ENCODE data around the gene KIF6.

KIF6 gene

DNA sequence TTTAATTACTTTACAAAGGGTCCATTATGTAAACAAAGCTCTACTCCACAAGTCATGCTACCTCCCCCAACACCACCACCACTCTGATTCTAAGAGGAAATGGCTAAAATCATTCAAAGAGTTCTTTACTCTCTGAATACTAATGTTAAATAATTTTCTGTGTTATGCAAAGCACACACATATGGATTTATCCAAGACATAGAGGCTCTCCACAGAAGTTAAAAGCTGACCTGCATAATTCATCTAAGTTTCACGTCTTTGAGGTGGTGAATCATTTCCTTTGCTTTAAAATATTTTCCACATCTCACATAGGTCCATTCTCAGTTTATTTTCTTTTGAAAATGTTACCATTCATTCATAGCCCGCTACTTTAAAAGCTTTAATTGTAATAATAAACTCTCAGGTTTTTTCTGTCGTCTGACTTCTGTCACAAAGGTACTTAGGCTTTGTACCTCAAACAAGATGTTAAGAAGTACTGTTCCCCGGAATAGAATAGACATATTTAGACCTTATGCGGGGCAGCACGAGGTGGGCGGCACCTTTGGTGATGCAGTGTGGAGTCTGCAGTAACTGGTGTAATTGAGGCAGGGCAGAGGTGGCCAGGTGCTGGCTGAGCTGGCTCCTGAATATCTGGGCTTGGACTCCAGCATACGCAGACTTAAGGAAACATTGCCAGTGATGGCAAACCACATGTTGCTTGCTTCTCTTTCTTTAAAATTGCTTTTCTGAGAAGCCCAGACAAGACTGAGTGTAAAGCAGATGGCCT lies 55.8 kb downstream of the KIF6 start:
- Histone ChIP-seq H3K4me3 (no peak overlapping the region), H3K27ac (no peak overlapping the region)

DNA sequence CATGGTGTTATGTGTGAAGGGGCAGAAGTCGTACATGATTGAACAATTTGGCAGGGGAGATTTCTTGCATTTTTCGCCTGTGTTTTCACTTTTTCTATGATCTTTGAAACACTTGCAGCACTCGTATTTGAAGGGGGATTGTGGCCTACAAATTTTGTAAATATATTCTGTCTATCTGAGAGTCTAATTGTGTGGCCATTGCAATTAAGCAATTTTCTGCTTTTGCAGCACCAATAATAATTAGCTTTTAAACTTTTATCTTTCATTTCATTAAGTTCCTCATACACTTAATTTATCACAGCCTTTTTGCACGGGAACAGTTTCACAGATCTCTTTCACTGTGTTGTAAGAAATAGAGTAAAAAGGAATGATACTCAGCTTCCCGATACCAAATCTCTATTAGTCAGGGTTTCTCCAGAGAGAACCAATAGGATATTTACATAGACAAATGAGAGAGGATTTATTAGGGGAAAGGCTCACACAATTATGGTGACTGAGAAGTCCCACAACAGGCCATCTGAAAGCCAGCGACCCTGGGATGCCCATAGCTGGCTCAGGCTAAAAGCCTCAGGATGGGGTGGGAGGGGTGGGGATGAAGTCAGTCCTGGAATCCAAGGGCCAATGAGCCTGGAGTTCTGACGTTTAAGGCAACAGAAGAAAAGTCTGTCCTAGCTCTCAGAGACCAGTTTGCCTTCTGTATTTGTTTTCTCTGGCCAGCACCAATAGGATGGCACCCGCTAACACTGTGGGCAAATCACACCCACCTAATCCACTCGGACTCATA lies 58.3 kb downstream of the KIF6 start:
- Histone ChIP-seq H3K27ac (no peak overlapping the region), H3K4me3 (no peak overlapping the region)

DNA sequence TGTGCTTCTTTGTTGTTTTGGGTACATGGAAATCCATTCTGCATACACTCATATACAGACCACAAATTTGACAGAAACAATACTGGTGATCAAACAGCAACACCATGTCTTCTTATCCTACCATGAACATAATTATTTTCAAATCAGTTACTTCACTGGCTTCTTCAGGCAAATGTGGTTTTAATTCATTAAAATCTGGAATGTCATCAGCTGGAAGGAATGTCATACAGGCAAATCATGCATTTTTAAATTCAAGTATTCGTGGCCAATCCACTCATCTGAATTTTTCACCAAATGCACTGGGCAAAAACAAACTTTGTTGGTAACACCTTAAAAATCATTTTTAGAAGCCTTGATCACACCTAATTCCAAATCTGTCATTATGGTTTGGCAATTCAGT lies 59.3 kb downstream of the KIF6 start:
- H3K27ac ChIP-seq: no peak overlapping the region
- H3K4me3 ChIP-seq: no peak overlapping the region

DNA sequence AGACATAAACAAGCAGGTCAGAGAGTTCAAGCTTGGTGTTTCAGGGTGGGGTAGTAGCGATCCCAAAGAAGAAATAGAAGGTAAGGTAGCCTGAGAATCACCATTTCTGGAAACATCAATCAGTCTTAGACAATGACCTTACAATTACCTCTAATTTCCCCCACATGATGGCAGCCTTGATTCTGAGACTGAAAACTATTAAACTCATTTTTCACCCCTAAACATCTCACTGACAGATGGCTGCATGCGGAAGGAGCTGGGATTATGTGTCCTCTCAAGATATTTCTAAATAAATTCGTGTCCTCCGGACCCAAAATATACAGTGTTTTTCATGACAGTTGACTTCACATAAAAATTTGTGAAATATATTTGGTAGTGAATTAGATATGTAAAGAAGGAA lies 61.0 kb downstream of the KIF6 start:
- H3K27ac ChIP-seq: no peak overlapping the region
- H3K4me3 ChIP-seq: no peak overlapping the region

DNA sequence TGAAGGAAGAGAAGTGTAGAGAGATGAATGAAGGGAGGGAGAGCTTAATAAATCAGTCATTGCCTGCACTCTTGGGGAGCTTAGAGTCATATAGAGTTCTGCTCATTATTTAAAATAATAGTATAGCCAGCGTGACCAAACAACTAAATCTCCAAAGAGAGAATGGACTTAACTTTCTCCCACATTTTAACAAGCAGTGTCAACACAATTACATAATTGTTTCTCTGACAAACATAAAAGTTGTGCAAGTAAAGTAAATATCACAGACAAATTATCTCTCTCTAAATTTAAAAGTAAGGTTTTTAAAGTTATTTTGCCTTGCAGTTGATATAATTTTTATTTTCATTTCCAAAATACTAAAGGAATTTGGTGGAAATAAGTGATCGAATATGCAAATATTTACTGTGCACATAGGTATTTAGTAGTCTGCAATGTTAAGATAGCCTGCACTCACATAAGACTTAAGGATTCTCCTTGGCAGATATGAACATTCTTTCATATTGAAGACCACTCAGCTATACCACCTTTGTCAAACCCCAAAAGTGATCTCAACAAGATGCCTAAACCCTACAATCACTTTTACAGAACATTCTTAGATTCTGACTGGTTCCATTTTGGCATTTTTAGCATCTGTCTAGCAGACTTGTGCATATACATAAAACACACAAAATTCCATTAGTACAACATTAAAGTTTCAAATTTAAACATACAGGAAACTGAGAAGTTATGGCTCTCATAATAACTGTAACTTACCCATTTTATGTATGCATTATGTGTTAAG lies 67.7 kb downstream of the KIF6 start:
- Histone ChIP-seq H3K4me3 (no peak overlapping the region), H3K27ac (no peak overlapping the region)

DNA sequence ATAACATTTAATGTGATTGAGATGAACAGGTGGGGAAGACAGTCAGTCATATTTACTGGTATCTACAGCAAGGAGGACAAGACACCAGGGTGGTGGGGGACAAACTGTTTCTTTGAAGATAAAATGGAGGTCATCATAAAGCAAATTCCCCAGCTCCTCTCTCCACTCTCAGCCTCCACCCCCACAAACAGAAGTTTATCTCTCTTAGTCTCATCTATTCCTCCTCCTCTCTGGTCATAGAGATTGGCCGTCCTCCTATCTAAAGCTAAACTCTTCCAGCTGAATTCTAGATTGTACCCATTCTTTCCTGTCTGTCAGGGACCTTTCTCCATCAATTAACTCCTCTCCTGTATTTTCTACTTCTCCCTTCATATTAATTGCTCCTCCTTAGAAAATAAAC lies 71.1 kb downstream of the KIF6 start:
- H3K27ac ChIP-seq: no peak overlapping the region
- H3K4me3 ChIP-seq: no peak overlapping the region

DNA sequence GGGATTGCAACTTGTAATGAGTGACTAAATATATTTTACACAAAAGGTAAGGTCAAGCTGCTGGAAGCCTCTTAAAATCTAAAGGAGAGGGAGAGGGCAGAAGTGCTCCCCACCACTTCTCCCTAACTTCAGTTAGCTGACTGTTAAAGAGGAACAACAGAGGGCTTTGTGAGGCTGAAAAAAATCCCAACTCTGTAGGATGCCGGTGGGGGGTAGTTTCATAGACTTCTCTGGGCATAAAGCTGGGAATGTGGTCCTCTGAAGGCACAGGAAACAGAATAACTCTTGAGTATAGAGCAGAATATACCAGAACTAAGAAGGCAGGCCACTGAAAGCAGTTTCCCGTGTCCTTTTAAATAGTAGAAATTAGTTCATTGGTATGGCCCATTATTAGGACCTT lies 71.6 kb downstream of the KIF6 start:
- no peak overlapping the region for H3K27ac ChIP-seq
- no peak overlapping the region for H3K4me3 ChIP-seq

DNA sequence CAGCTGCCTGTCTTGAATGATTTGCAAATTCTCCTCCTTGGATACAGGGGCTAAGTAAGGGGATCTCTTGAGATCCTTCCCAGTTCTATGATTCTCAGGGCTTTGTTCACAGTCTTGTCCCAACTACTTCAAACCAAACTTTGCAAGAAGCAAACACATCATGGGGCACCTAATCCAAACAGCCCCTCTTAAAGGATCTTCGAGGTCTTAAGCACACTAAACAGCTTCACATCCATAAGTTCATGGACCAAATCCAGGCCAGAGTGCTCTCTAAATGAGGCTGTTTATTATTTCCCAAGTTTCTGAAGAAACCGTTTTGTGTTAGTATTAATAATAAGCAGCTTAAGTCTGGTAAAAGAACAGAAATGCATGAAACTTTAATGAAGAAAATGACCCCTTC lies 75.2 kb downstream of the KIF6 start:
- no peak overlapping the region for H3K4me3 ChIP-seq
- no peak overlapping the region for H3K27ac ChIP-seq

DNA sequence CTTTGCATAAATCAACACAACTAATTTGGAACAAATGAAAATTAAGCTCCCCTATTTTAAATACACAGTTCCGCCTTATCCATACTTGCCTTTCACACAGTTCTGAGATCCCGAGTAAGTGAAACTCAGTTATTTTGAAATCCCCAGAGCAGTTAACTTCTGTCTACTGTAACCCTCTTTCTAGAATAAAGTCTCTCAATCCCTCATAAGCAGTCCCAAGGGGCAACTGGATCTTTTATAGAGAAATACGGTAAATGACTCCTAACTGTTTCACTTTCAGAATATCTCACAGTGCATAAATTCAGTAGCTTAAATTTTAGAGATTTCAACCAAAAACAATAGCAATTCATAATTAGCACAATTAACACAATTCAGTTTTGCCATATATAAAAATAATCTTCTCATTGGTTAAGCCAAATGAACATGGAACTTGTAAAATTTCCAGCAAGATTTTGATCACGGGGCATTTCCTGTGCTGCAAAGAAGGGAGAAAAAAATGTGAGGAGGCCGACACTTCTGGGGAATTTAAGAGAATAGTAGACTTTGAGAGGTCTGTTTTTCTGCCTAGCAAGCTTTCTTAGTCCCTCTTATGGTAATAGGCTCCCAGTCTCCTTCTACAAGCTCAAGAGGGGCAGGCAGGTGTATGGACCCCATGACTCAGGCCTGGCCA lies 78.3 kb downstream of the KIF6 start:
- Histone ChIP-seq H3K4me3 (no peak overlapping the region), H3K27ac (no peak overlapping the region)

DNA sequence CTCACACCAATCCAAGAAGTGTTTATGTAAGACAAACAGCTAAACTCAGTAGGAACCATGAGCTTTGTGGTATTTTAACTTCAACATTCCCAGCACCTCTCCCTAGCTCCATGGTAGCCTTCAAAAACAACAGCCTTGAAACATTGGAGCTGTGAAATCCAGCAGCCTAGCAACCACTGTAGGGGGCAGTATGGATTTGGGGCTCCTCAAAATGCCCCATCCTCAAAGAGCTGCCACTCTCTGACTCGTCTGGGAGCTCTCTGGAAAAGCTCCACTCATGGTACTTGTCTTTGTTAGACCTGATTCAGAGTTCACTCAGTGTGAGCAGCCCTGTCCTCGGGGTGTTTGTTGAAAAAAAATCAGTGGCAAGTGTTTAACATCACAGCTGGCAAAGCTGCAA lies 82.9 kb downstream of the KIF6 start:
- no peak overlapping the region for H3K4me3 ChIP-seq

DNA sequence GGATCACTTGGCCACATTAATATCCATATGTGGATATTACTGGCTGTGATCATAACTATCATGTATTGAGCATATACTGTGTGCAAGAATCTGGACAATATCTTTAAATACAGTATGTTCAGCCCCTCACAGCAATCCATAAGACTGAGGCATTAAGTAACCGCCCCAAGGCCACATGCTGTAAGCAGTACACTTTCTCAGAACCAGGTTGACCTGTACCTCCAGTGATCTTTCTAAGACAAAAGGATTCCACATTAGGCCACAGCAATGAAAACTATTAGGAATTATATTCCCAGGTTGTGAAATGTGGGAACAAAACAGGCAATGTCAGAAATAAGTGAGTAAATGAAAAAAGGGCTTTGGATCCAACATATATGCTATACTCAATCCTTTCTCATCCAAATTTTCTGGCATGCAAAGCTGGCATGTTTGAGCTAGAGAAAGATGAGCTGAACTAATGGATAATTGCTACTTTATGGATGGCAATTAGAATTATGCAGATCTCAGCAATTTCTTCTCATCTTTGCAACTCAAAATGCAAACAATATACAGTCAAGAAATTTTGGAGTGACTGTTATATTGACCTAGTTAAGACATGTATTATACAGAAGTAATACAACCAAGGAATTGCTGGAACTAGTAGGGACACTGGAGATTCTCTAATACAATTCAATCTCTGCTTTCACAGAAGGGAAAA lies 86.9 kb downstream of the KIF6 start:
- no peak overlapping the region for H3K4me3 ChIP-seq
- H3K27ac ChIP-seq: no peak overlapping the region

More for the DNA sequence above, 82.9 kb downstream of the KIF6 start:
- H3K27ac ChIP-seq: no peak overlapping the region

DNA sequence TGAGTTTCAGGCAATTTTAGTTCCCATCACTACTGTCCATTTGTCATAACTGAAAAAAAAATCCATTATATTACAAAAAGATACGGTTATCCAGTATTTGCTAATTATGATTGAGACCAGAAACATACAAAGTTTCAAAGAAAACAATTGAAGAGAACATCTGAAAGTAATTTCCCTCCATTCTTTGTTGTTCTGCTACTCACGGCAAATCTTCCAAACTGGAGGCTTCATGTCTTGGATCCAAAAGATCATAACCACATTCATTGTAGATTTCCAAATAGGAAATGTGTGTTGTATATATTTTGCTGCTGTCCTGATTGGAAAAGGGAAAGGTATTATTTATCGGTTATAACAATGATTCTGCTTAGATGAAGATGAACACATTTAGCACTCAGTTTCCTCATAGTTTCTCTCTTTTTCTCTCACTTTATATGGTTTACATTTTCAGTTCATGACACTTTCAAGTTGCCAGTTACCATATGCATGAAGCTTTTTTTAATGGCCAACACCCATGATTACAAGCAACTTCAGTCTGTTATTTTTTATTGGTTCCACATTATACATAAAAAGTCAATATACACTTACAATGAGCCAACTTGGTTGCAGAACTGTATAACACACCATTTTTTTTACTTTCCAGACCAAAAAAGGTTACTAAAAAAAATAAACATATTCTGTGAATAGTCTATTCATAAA lies 90.4 kb downstream of the KIF6 start:
- H3K4me3 ChIP-seq: no peak overlapping the region
- H3K27ac ChIP-seq: no peak overlapping the region

DNA sequence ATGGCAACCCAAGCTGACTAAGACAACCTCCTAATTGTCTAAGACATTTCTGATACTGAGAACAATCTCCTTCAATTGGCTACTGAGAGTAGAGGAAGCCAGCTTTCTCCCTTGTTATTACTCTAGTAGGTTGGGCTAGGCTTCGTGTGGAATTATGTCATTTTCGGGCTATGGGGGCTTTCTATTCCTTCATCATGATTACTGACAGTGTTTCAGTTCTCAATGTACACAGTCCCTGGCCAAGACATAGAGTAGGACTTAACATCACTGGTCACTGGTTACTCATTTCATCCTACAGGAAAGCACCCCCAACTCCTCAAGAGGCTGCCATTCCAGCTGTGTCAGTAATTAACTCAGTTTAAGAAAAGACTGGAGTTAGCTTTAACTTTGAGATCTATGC lies 100.0 kb downstream of the KIF6 start:
- Histone ChIP-seq H3K4me3 (no peak overlapping the region), H3K27ac (no peak overlapping the region)

DNA sequence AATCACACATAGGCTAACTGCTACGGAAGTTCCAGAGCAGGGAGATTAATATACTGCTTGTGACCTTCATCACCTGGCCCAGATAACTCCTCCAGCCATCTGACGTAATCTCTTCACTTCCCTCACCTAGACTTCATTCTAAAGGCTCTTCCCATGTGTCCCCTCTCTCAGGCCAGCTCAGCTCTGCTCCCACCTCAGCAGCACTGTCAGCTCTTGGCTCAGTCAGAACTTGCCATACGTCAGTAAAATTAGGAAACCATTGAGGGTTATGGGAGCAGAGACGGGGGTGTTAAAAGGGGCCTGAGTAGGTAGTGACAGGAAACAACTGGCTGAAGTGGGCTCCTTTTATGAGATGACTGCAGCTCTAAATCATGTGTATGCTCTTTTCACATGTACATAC lies 101.5 kb downstream of the KIF6 start:
- H3K27ac ChIP-seq: no peak overlapping the region
- H3K4me3 ChIP-seq: no peak overlapping the region

DNA sequence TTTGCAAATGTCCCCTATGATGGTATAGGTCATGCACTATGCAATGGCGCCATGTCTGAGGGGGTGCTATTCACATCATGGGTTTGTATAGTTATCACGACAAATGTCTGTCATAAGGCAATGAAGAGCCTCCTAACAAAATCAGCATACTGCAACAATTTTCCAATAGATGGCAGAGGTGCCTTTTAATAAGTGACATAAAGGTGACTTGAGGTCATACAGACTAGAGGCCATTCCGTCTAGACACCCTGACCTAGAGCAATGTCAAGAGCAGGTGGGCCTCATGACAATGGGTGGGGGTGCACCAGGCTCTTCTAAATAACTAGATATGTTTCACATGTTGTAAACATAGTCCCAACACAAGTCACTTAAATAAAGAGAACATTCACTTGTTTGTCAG lies 107.7 kb downstream of the KIF6 start:
- H3K4me3 ChIP-seq: no peak overlapping the region
- no peak overlapping the region for H3K27ac ChIP-seq

DNA sequence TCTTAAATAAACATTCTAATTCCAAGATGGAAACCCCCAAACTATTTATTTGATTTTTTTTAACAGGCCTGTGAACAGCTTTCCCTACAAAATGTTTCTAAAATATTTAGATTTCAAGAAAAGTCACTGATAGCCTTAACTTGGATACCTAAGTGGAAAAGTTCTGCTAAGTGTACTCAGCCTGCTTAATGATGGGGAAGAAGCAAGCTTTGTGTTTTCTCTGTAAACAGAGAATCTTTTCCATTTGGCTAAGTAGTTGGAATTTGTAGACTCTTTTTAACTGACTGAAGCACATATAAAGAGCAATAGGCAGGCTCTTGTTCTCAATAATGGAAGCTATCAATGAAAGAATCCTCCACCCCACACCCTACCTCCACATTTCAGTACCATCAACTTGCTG lies 108.2 kb downstream of the KIF6 start:
- Histone ChIP-seq H3K27ac (no peak overlapping the region), H3K4me3 (no peak overlapping the region)

DNA sequence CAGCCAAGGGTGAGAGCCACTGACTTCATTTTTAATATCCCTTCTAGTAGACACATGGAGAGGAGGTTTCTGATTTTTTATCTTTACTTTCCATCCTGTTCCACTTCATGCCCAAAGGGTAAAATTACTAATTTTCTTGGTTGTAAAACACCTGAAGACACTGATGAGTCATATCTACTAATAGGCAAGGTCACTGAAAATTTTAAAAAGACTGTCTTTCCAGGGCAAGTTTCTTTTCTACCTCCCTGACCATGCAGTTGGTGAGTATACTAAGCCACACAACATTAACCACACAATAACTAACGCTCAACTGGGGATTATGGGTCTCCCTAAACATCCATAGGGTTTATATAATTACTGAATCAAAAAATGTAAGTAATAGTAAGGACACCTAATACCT lies 109.6 kb downstream of the KIF6 start:
- no peak overlapping the region for H3K27ac ChIP-seq
- H3K4me3 ChIP-seq: no peak overlapping the region

DNA sequence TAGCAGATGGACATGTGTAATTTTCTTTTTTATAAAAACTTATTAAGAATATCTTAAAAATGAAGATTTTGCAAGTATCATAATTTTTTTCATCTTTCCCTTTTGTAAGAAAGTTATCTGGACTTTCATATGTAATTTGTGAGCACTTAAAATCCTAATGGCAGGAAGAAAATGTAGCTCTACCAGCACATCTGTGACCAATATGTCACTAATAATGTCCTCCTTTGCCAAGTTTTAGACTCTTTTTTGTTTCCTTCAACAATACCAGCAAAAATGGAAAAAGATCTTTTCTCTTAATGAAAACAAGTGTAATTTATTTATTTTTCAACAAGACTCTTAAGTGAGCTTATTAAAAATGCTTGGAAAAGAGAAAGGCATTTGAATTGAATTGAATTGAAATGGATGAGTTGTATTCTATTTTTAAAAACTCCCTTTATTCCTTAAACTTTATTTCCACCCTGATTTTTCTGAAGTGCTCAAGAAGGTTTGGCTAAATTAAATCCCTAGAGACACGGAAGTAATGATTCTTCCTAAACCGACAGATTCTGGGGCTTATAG lies 110.7 kb downstream of the KIF6 start:
- H3K4me3 ChIP-seq: no peak overlapping the region

DNA sequence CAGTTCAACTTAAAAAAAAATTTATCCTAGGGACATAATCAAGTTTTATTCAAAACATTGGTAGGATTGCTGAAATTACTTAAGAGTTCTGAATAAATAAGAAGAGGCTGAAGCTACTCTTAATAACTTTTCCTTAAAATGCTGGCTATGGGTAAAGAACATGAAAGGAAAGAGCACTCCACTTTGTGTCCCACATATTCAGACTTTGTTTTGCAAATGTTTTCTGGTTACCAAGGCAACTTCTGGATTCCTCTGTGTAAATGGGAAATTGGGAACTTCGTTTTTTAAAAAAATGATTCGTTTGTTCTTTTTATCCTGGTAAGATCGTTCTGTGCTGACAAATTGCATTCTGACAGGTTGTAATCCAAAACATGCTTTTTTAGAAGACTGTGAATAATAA lies 115.0 kb downstream of the KIF6 start:
- Histone ChIP-seq H3K4me3 (no peak overlapping the region), H3K27ac (peak overlapping the region in 1 of 21 experiments; percentile 63)

More for the DNA sequence above, 110.7 kb downstream of the KIF6 start:
- H3K27ac ChIP-seq: peak overlapping the region in 1 of 21 experiments; percentile 3

Measured in skin epidermis (tissue), 12 donors.